ENCODE data around the gene ANO2. TPM values are rescaled to one million over a fixed set of nuclear protein-coding genes. Genes with fewer than 3 reads are reported as not detected.

ANO2 gene
- 0.85 TPM in 1 of 2 replicates, not detected in the other for total RNA-seq

DNA sequence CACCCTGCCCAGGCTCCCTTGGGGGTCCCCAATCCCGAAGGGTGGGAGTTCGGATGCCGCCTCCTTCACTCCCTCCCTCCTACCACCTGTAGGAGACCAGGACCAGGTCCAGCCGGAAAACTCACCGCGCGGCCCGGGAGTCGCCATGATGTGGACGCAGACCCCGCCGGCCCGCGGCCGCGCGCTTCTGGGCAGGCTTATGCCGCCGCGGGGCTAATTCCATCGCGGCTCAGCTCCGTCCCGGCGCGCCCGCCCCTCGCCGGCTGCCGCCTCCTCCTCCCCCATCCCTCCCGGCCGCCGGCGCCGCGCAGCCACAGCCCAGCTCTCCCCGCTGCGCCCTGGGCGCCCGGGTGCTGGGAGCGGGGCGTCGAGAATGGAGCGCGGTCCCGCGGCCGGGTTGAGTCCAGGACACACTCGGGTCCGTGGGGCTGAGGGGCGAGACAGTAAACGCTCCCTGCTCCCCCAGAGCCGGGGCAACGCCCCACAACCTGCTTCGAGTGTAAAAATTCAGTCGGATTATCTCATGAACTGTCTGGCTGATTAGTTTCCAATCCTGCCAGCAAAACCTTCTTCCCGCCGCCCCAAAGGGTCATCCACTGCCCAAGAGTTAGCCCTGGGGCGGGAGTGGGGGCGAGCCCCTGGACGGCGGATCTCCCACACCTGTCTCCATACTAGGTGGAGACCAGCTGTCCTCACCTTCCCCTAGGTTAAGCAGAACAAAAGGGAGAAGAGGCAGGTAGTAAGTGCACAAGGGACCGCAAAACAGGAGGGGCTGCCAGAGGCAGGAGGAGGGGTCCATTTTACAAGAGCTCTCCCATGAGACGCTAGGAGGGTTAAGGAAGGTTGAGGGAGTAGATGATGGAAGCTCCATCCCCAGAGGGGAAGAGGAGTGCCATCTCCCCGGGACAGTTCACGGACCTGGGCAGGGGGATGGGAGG is at the start of gene ANO2:
TSS of gene ANO2 (minus strand) at position 189 of the 938 bp plus-strand sequence. CDS start at position 147, 42 bp downstream.

Other genes with a start within 250 kb of the ANO2 start
- 1.1 and 2.2 TPM in 2 replicates for gene VWF, start 179.4 kb upstream of the ANO2 start, total RNA-seq

All from tracheal epithelial cell (primary cell).